K562 (cell line): ENCODE measurements around the gene CERS5. TPM values are rescaled to one million over a fixed set of nuclear protein-coding genes. Genes with fewer than 3 reads are reported as not detected.

ENCODE experiments used
- ATAC-seq: fragments of 200-7000 bp; cut with Tn5 transposase; 3 replicates; pipeline ENCODE4 v1.9.1; 2020; ENCODE audit warnings: moderate library complexity
- BruUV-seq: library from RNA; stranded (reverse); fragments of 400-500 nt; replicated peaks from 2 replicates; lab custom pipeline; 2021; lab: Mats Ljungman, UMichigan
- CTCF ChIA-PET: fragments of 300-600 bp; formaldehyde crosslinking; extraction: SDS; loops from one replicate; lab custom pipeline; 2021; ENCODE audit warnings: low intra/inter-chr PET ratio; lab: Yijun Ruan, JAX
- POLR2A ChIA-PET: fragments of 300-600, 350-650 bp; sonication (Branson Sonifier 250); formaldehyde crosslinking; extraction: SDS; loops from one replicate; lab custom pipeline; 2021; ENCODE audit warnings: antibody characterized with exemption, inconsistent platforms; lab: Yijun Ruan, JAX
- DNase-seq, 4 experiments: peaks; one replicate each; pipeline versions ENCODE4 v3.0.0 to v3.0.0-alpha.2; 2011 to 2018; ENCODE audit warnings: low spot score in 3 of 4, mixed read lengths in 3 of 4; ENCODE audit errors: extremely low read depth in 1 of 4
- FAIRE-seq: peaks from 2 replicates; lab custom pipeline; 2011; peaks lifted over from hg19 to GRCh38; lab: Jason Lieb, UNC
- H2AFZ ChIP-seq: 2 replicates; pipeline ENCODE4 v1.6.0; 2011; ENCODE audit warnings: low read depth, low read length, control low read depth, inconsistent platforms
- H3K27ac ChIP-seq: fragments of 200-600 bp; 3 replicates; pipeline ENCODE4 v1.8.0; 2011; ENCODE audit warnings: low read depth, mild to moderate bottlenecking, control low read depth, inconsistent platforms, low read length, moderate library complexity, mixed read lengths; ENCODE audit errors: extremely low read depth
- H3K27me3 ChIP-seq, 2 experiments: fragments of 300-600 bp in 1 of 2; 2 replicates in 1 of 2; 3 replicates in 1 of 2; pipeline versions ENCODE4 v1.6.0 to v1.8.0; 2011; ENCODE audit warnings: inconsistent platforms in 2 of 2, low read length in 2 of 2, mild to moderate bottlenecking in 1 of 2, mixed read lengths in 1 of 2, moderate library complexity in 1 of 2; ENCODE audit not compliant: control insufficient read depth in 2 of 2, insufficient read depth in 2 of 2
- H3K36me3 ChIP-seq: fragments of 300-600 bp; 3 replicates; pipeline ENCODE4 v1.8.0; 2011; ENCODE audit warnings: mild to moderate bottlenecking, low read length, inconsistent platforms; ENCODE audit not compliant: control insufficient read depth, insufficient read depth
- H3K4me1 ChIP-seq, 2 experiments: fragments of 200-600 bp in 1 of 2; replicated peaks in 1 of 2; 2 replicates in 1 of 2; 3 replicates in 1 of 2; pipeline versions ENCODE4 v1.5.1 to v1.8.0; 2011; ENCODE audit warnings: inconsistent platforms in 2 of 2, low read length in 2 of 2, mild to moderate bottlenecking in 1 of 2, mixed read lengths in 1 of 2, moderate library complexity in 1 of 2; ENCODE audit not compliant: control insufficient read depth in 2 of 2, insufficient read depth in 2 of 2
- H3K4me2 ChIP-seq: 2 replicates; pipeline ENCODE4 v1.6.1; 2011; ENCODE audit warnings: low read length, control low read depth, inconsistent platforms, mixed read lengths; ENCODE audit not compliant: insufficient read depth
- H3K4me3 ChIP-seq: fragments of 200-600 bp; sonication (generic), shearing (Covaris generic); 2 replicates; pipeline ENCODE4 v1.5.1; 2016; ENCODE audit warnings: control low read depth, inconsistent platforms
- H3K79me2 ChIP-seq: fragments of 200-600 bp; 3 replicates; pipeline ENCODE4 v1.8.0; 2011; ENCODE audit warnings: low read length, inconsistent platforms; ENCODE audit not compliant: control insufficient read depth, insufficient read depth
- H3K9ac ChIP-seq, 2 experiments: 2 replicates each; pipeline versions ENCODE4 v1.6.0 to v1.6.1; 2011; ENCODE audit warnings: low read depth in 2 of 2, low read length in 2 of 2, control low read depth in 1 of 2, inconsistent platforms in 1 of 2, mild to moderate bottlenecking in 1 of 2, mixed read lengths in 1 of 2; ENCODE audit not compliant: insufficient read depth in 1 of 2
- H3K9me1 ChIP-seq: one replicate; pipeline ENCODE4 v1.6.0; 2011; ENCODE audit warnings: inconsistent platforms, mild to moderate bottlenecking, low read length, moderate library complexity; ENCODE audit not compliant: control insufficient read depth, insufficient read depth
- H3K9me3 ChIP-seq: replicated peaks from 2 replicates; pipeline ENCODE4 v1.5.1; 2011; ENCODE audit warnings: low read depth, low read length, inconsistent platforms; ENCODE audit not compliant: control insufficient read depth, insufficient read depth
- H4K20me1 ChIP-seq: replicated peaks from 2 replicates; pipeline ENCODE4 v1.6.1; 2011; ENCODE audit warnings: low read length, inconsistent platforms, mixed read lengths; ENCODE audit not compliant: control insufficient read depth, insufficient read depth
- CTCF ChIP-seq, 3 experiments: IDR thresholded peaks in 2 of 3; conservative IDR thresholded peaks in 1 of 3; 2 replicates each; pipeline ENCODE4 v1.5.1; 2011 to 2012; ENCODE audit warnings: low read length in 3 of 3, mild to moderate bottlenecking in 3 of 3, control low read depth in 2 of 3, improper control_type of control experiment in 1 of 3, inconsistent platforms in 1 of 3, low read depth in 1 of 3, mixed read lengths in 1 of 3, moderate library complexity in 1 of 3; ENCODE audit not compliant: insufficient read depth in 2 of 3
- MEIS2 ChIP-seq: fragments of 450-650 bp; IDR thresholded peaks from 2 replicates; pipeline ENCODE4 v1.6.1; 2014; ENCODE audit warnings: mild to moderate bottlenecking; ENCODE audit not compliant: partially characterized antibody
- PBX2 ChIP-seq, 2 experiments: IDR thresholded peaks in 1 of 2; conservative IDR thresholded peaks in 1 of 2; 2 replicates each; pipeline ENCODE4 v1.6.1; 2016; ENCODE audit warnings: low read depth in 2 of 2, mild to moderate bottlenecking in 1 of 2, missing compliant biosample characterization in 1 of 2, missing genetic modification characterization in 1 of 2, moderate library complexity in 1 of 2
- RAD21 ChIP-seq, 2 experiments: fragments of 250-450 bp in 1 of 2; fragments of 450-650 bp in 1 of 2; sonication (Bioruptor Pico) in 1 of 2; formaldehyde crosslinking in 1 of 2; IDR thresholded peaks in 1 of 2; conservative IDR thresholded peaks in 1 of 2; 2 replicates each; pipeline versions ENCODE4 v1.4.0 to v1.8.0; 2020 to 2022; ENCODE audit warnings: mild to moderate bottlenecking in 2 of 2, moderate library complexity in 1 of 2
- WGBS: fragments of 100-300 bp; shearing (Covaris generic); methylation state at CpG from one replicate; pipeline ENCODE4 v1.1.6; 2016; ENCODE audit warnings: low coverage, mixed read lengths; ENCODE audit not compliant: insufficient coverage; ENCODE audit errors: missing lambda C conversion rate; 5-methylcytosine and 5-hydroxymethylcytosine counted together
- in situ Hi-C: fragments of 300-500 bp; cut with MboI; formaldehyde crosslinking; loops from 4 replicates; pipeline ENCODE4 v1.15.0; 2018; ENCODE audit warnings: inconsistent platforms, mixed read lengths
- intact Hi-C: fragments of 100-400 bp; cut with micrococcal nuclease; formaldehyde crosslinking; loops from 2 replicates; pipeline ENCODE4 v1.14.2; 2022
- polyA plus RNA-seq, 8 experiments: library from polyadenylated mRNA; depleted of rRNA in 4 of 8; stranded (reverse) in 5 of 8; unstranded in 3 of 8; fragments of >200 nt; fragmentation: Nextera tagmentation in 2 of 8; fragmentation: Illumina TruSeq in 1 of 8; extraction: Ambion mirVana in 2 of 8; extraction: Trizol in 1 of 8; gene quantifications; 2 replicates each; pipeline versions ENCODE4 v1.2.1 to v1.2.3, GENCODE V29; 2011 to 2014; ENCODE audit warnings: inconsistent platforms in 1 of 8, missing spikeins in 1 of 8
- total RNA-seq, 7 experiments: library from RNA; depleted of rRNA in 6 of 7; stranded (reverse); fragments of >200 nt in 6 of 7; fragmentation: Illumina TruSeq in 2 of 7; extraction: Trizol in 2 of 7; gene quantifications; 2 replicates each; pipeline versions ENCODE4 v1.2.1 to v1.2.3, GENCODE V29; 2011 to 2021; ENCODE audit warnings: low replicate concordance in 1 of 7
- TF ChIP-seq, protein P1 (sequence below): sonication (generic); formaldehyde crosslinking; IDR thresholded peaks from 2 replicates; pipeline ENCODE4 v1.8.1; 2023; ENCODE audit warnings: mild to moderate bottlenecking, missing genetic modification reagents

The CERS5 gene
- total and polyA plus RNA-seq, 9 of the 15 experiments (the other 6 are each of a cell fraction or from before 2014, with no cell fraction given), result 6.1 to 47.5 (median 17.8) TPM

DNA sequence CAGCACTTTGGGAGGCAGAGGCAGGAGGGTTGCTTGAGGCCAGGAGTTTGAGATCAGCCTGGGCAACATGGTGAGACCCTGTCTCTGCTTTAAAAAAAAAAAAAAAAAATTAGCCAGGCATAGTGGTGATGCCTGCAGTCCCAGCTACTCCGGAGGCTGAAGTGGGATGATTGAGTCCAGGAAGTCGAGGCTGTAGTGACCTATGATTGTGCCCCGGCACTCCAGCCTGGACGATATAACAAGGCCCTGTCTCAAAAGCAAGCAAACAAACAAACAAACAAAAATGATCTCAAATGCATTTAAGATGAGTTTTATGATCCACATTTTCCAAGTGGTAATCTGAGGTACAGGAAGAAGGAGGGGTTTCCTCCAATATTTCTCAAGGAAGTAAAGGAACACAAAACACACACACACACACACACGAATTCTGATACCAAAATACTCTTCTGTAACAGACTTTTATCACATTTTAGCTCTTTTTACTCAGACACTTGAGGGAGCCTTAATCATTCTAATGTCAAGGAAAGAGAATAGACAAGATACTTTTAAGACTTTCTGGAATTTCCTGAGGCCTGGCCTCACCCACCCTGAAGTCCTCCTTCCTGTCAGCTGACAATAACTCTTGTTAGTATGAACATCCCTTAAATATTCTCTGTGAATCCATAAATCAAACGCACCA, 44.4 kb upstream of the CERS5 start:
- H2AFZ ChIP-seq, result no peak overlapping the region
- DNase-seq, result no peak
- TF ChIP-seq RAD21 (CRISPR knock-in tag; conservative IDR thresholded peaks at IDR 0.05 in 1 of 2, IDR thresholded peaks at IDR 0.05 in 1 of 2), result peak; percentile 32 to 57
- TF ChIP-seq CTCF (IDR thresholded peaks at IDR 0.05 in 2 of 3, conservative IDR thresholded peaks at IDR 0.05 in 1 of 3; ENCODE audit: insufficient read depth in 2 of 3, low read depth in 1 of 3, low read length in 3 of 3), result peak in 1 of 3 experiments; percentile 33; a peak in 2 of 6 replicates
- TF ChIP-seq, protein P1, sequence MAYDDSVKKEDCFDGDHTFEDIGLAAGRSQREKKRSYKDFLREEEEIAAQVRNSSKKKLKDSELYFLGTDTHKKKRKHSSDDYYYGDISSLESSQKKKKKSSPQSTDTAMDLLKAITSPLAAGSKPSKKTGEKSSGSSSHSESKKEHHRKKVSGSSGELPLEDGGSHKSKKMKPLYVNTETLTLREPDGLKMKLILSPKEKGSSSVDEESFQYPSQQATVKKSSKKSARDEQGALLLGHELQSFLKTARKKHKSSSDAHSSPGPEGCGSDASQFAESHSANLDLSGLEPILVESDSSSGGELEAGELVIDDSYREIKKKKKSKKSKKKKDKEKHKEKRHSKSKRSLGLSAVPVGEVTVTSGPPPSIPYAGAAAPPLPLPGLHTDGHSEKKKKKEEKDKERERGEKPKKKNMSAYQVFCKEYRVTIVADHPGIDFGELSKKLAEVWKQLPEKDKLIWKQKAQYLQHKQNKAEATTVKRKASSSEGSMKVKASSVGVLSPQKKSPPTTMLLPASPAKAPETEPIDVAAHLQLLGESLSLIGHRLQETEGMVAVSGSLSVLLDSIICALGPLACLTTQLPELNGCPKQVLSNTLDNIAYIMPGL (CRISPR knock-in tag), result no peak
- TF ChIP-seq MEIS2, result peak; percentile 64
- no peak for TF ChIP-seq PBX2 (CRISPR knock-in tag; IDR thresholded peaks at IDR 0.05; ENCODE audit: low read depth)
- TF ChIP-seq PBX2 (tag; conservative IDR thresholded peaks at IDR 0.05; ENCODE audit: low read depth), result peak; percentile 73

More for the DNA sequence above, 44.4 kb upstream of the CERS5 start:
- Histone ChIP-seq H3K79me2 (peaks cover 7% of the 10 kb centered on the region; the same call in 2 of the 3 replicates), H3K27ac (no peak overlapping the region), H3K4me2 (no peak overlapping the region), H4K20me1 (no peaks in the 10 kb centered on the region), H3K36me3 (0 out of 3 replicates have a peak, but pooled peaks cover 2% of the 10 kb centered on the region), H3K9ac (no peak overlapping the region), H3K9me1 (no peaks in the 10 kb centered on the region), H3K9me3 (no peaks in the 10 kb centered on the region), H3K4me3 (no peak overlapping the region), H3K27me3 (no peaks in the 10 kb centered on the region), H3K4me1 (no peaks in the 10 kb centered on the region)
- peak; percentile 33; the same call in 1 of the 3 replicates for ATAC-seq
- intact Hi-C loops, result no loop called here
- peak; percentile 75 for FAIRE-seq
- BruUV-seq, result no TSS peak
- in situ Hi-C loops, result no loop called here
- POLR2A ChIA-PET, result interaction anchor here (0.6 to 2.0 kb wide), 4 partner anchors 10 to 872 kb away, joined by 3 to 16 read pairs (median 4); partner anchors contain the start of genes CERS5 and CSRNP2
- CTCF ChIA-PET, result interaction anchor here (0.6 kb wide), 1 partner anchor 110 kb away, joined by 4 read pairs; no protein-coding TSS in a partner anchor
- WGBS, result 58% methylated on average over 5 of the region's 6 CpGs
